OCI-M2 (cell line): ENCODE results near the gene SIGLEC1.

ENCODE experiments used
- DNase-seq: peaks from one replicate; lab custom pipeline; 2025; ENCODE audit not compliant: unreplicated experiment; lab: John Stamatoyannopoulos, UW

Gene SIGLEC1

GRCh38 chr20:3728876-3729275 lies 16.5 kb upstream of the SIGLEC1 start:
- DNase-seq = no peak

- no peak for DNase-seq
These were observed 16.0 kb upstream of the SIGLEC1 start for GRCh38 chr20:3728354-3728753.

- DNase-seq = no peak
These were observed 15.1 kb upstream of the SIGLEC1 start for GRCh38 chr20:3727401-3728021.

GRCh38 chr20:3724356-3724755 lies 12.0 kb upstream of the SIGLEC1 start:
- DNase-seq = no peak

GRCh38 chr20:3723284-3723683 lies 10.9 kb upstream of the SIGLEC1 start:
- no peak for DNase-seq

GRCh38 chr20:3721912-3722311 lies 9.5 kb upstream of the SIGLEC1 start:
- no peak for DNase-seq

GRCh38 chr20:3720626-3721025 lies 8.2 kb upstream of the SIGLEC1 start:
- no peak for DNase-seq

- no peak for DNase-seq
These were observed 7.7 kb upstream of the SIGLEC1 start for GRCh38 chr20:3720068-3720467.

- no peak for DNase-seq
These were observed 6.6 kb upstream of the SIGLEC1 start for GRCh38 chr20:3719046-3719445.

GRCh38 chr20:3716195-3716834 lies 3.9 kb upstream of the SIGLEC1 start:
- DNase-seq = no peak

- no peak for DNase-seq
These were observed 1.7 kb upstream of the SIGLEC1 start for GRCh38 chr20:3714092-3714491.

- DNase-seq = no peak
These were observed 887 bp downstream of the SIGLEC1 start for GRCh38 chr20:3711484-3711941.

GRCh38 chr20:3710703-3711483 lies 1.5 kb downstream of the SIGLEC1 start:
- DNase-seq = peak; percentile 30

GRCh38 chr20:3710011-3710466 lies 2.4 kb downstream of the SIGLEC1 start:
- DNase-seq = no peak

GRCh38 chr20:3707508-3707899 lies 4.9 kb downstream of the SIGLEC1 start:
- DNase-seq = no peak

GRCh38 chr20:3706774-3707507 lies 5.5 kb downstream of the SIGLEC1 start:
- no peak for DNase-seq

- DNase-seq = no peak
These were observed 6.2 kb downstream of the SIGLEC1 start for GRCh38 chr20:3705970-3706739.

GRCh38 chr20:3705491-3705969 lies 6.9 kb downstream of the SIGLEC1 start:
- DNase-seq = no peak

- DNase-seq = no peak
These were observed 8.3 kb downstream of the SIGLEC1 start for GRCh38 chr20:3704087-3704486.

GRCh38 chr20:3702611-3703391 lies 9.6 kb downstream of the SIGLEC1 start:
- no peak for DNase-seq
